DND-41 (cell line): ENCODE data around the gene TCF12.
A peak's percentile ranks its signal among the peaks of the same experiment; 100 is the strongest.

Source experiments
- ATAC-seq: fragments of 200-7000 bp; cut with Tn5 transposase; 3 replicates; pipeline ENCODE4 v1.9.1; 2021; ENCODE audit warnings: low read depth; ENCODE audit not compliant: insufficient read depth
- DNase-seq: peaks from one replicate; pipeline ENCODE4 v3.0.0-alpha.2; 2020
- H2AFZ ChIP-seq: 2 replicates; pipeline ENCODE4 v1.6.0; 2012; ENCODE audit warnings: low read depth, low read length
- H3K27ac ChIP-seq: 2 replicates; pipeline ENCODE4 v1.5.1; 2012; ENCODE audit warnings: low read length, inconsistent platforms
- H3K27me3 ChIP-seq: fragments of 200-600 bp; sonication (generic); 2 replicates; pipeline ENCODE4 v1.6.0; 2012; ENCODE audit warnings: low read length, mild to moderate bottlenecking, inconsistent platforms; ENCODE audit not compliant: insufficient read depth, poor library complexity
- H3K36me3 ChIP-seq: 2 replicates; pipeline ENCODE4 v1.5.1; 2012; ENCODE audit warnings: low read length, inconsistent platforms; ENCODE audit not compliant: insufficient read depth
- H3K4me1 ChIP-seq: 2 replicates; pipeline ENCODE4 v1.5.1; 2012; ENCODE audit warnings: mild to moderate bottlenecking, low read length; ENCODE audit not compliant: insufficient read depth
- H3K4me2 ChIP-seq: 2 replicates; pipeline ENCODE4 v1.6.0; 2012; ENCODE audit warnings: mild to moderate bottlenecking, moderate library complexity, low read length, inconsistent platforms; ENCODE audit not compliant: insufficient read depth
- H3K4me3 ChIP-seq, 2 experiments: fragments of 200-600 bp in 1 of 2; shearing (Covaris generic) in 1 of 2; 2 replicates each; pipeline ENCODE4 v1.5.1; 2012 to 2016; ENCODE audit warnings: inconsistent platforms in 2 of 2, low read length in 2 of 2, mild to moderate bottlenecking in 2 of 2, low read depth in 1 of 2, moderate library complexity in 1 of 2
- H3K79me2 ChIP-seq: 2 replicates; pipeline ENCODE4 v1.6.0; 2012; ENCODE audit warnings: low read length, inconsistent platforms; ENCODE audit not compliant: insufficient read depth
- H3K9ac ChIP-seq: 2 replicates; pipeline ENCODE4 v1.6.0; 2012; ENCODE audit warnings: low read depth, mild to moderate bottlenecking, inconsistent platforms, low read length, moderate library complexity
- H3K9me3 ChIP-seq: 2 replicates; pipeline ENCODE4 v1.5.1; 2012; ENCODE audit warnings: low read length, moderate library complexity, mild to moderate bottlenecking, inconsistent platforms; ENCODE audit not compliant: insufficient read depth, severe bottlenecking
- H4K20me1 ChIP-seq: 2 replicates; pipeline ENCODE4 v1.6.0; 2012; ENCODE audit warnings: low read length; ENCODE audit not compliant: insufficient read depth
- EZH2 ChIP-seq: IDR thresholded peaks from 3 replicates; pipeline ENCODE4 v1.6.1; 2012; ENCODE audit warnings: borderline replicate concordance, low read depth, mild to moderate bottlenecking, moderate library complexity, low read length, inconsistent platforms; ENCODE audit not compliant: severe bottlenecking
- TF ChIP-seq, protein P1 (sequence below): IDR thresholded peaks from 2 replicates; pipeline ENCODE4 v1.5.1; 2012; ENCODE audit warnings: borderline replicate concordance, low read length, moderate library complexity, mild to moderate bottlenecking; ENCODE audit not compliant: poor library complexity, severe bottlenecking; ENCODE audit errors: extremely low read depth

TCF12 gene

DNA sequence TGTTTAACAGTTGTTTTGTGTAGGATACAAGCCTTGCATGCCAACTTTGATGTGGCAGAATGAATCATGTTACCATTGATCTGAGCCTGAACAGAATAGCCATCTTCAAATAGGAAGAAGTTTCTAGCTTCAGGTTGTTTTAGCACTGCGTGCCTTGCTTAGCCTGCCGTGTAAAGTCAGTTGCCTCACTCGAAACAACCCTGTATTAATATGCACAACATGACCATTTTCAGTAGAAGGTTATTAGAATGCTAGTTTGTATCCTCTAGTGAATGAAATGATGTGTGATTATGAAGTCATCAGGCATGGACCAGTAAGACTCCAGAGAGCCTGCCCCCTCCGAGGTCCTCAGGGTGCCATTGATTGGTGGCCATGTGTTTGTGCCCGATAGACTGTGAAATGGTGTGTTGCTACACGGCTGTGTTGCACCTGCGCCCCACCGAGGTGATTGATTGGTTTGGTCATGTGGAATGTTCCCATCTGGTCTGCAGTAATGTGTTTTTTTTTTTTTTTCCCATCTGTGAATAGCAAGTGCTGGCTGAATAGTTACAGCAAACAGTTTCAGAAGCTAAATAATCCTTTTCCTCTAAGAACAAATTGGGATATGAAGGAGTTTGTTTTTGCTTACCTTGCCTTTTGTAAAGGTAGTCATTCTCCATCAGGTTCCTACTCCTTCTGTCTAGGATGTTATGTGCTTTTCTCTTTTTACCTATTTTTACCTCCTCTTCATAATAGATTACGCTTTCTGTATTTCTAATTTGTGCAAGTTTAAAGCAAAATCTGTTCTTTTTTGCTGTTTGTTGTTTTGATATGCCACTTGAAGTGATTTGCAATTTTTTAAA is 214.9 kb downstream of the TCF12 start:
- Histone ChIP-seq H3K27ac (no peak overlapping the region; the same call in 1 of the 2 replicates), H2AFZ (no peak overlapping the region), H4K20me1 (no peaks in the 10 kb centered on the region; the same call in 1 of the 2 replicates), H3K27me3 (no peaks in the 10 kb centered on the region), H3K4me2 (no peak overlapping the region), H3K4me3 (no peak overlapping the region), H3K36me3 (0 out of 2 replicates have a peak, but pooled peaks cover 3% of the 10 kb centered on the region), H3K79me2 (peaks cover 43% of the 10 kb centered on the region), H3K9ac (no peak overlapping the region), H3K4me1 (peaks cover 39% of the 10 kb centered on the region), H3K9me3 (no peaks in the 10 kb centered on the region)
- TF ChIP-seq, protein P1, sequence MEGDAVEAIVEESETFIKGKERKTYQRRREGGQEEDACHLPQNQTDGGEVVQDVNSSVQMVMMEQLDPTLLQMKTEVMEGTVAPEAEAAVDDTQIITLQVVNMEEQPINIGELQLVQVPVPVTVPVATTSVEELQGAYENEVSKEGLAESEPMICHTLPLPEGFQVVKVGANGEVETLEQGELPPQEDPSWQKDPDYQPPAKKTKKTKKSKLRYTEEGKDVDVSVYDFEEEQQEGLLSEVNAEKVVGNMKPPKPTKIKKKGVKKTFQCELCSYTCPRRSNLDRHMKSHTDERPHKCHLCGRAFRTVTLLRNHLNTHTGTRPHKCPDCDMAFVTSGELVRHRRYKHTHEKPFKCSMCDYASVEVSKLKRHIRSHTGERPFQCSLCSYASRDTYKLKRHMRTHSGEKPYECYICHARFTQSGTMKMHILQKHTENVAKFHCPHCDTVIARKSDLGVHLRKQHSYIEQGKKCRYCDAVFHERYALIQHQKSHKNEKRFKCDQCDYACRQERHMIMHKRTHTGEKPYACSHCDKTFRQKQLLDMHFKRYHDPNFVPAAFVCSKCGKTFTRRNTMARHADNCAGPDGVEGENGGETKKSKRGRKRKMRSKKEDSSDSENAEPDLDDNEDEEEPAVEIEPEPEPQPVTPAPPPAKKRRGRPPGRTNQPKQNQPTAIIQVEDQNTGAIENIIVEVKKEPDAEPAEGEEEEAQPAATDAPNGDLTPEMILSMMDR = no peak
- TF ChIP-seq EZH2 = no peak
- ATAC-seq (peak; percentile 72), DNase-seq (no peak)

DNA sequence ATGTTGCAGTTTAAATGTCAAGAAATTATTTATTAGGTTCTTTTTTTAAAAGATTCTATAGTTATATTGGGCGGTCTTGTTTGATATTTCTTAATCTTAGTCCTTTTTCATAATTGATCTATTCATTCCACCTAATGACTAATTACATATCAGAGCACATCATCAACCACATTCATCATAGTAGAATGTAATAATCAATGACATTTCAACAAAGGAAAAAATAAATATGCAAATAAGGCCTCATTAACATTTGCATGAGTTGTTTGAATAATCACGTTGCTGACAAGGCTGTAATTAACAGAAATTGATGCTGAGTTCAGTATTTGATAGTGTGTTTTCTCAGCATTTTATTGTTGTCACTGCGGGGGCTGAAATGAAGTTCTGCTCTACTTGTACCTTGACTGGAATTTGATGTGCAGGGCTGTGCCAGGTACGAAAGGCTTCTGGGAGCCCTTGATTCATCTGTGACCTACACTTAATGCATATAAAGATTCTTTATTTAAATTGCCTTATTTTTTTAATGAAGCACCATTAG is 215.7 kb downstream of the TCF12 start:
- TF ChIP-seq, protein P1 = no peak
- no peak for TF ChIP-seq EZH2
- Histone ChIP-seq H3K79me2 (peaks cover 46% of the 10 kb centered on the region), H3K27ac (peak overlapping the region; percentile 29; the same call in 1 of the 2 replicates), H3K9me3 (no peaks in the 10 kb centered on the region), H2AFZ (no peak overlapping the region), H3K36me3 (0 out of 2 replicates have a peak, but pooled peaks cover 3% of the 10 kb centered on the region), H3K4me2 (no peak overlapping the region), H3K4me1 (peaks cover 39% of the 10 kb centered on the region), H3K27me3 (no peaks in the 10 kb centered on the region), H3K9ac (no peak overlapping the region), H4K20me1 (no peaks in the 10 kb centered on the region; the same call in 1 of the 2 replicates), H3K4me3 (no peak overlapping the region)
- ATAC-seq (no peak), DNase-seq (no peak)

DNA sequence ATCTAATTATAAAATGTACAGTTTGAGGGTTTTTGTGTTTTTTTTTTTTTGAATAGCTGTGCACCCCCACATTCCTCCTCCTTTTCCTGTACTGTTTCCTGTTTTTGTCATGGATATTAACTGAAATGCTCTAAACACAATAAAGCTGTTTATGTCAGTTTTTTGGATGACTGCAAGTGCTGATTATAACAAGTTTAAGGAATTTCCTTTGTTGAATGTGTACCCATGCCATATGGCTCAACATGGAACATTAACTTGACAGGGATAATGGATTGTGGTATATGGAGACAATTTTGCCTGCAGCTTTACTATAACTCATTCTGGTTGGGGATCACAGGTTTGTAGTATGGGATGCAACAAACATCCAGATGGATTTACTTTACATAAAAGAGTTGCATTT is 216.4 kb downstream of the TCF12 start:
- 0 out of 2 replicates have a peak, but pooled peaks cover 3% of the 10 kb centered on the region for H3K36me3 ChIP-seq

More for the DNA sequence above, 216.4 kb downstream of the TCF12 start:
- ATAC-seq (no peak), DNase-seq (no peak)
- H3K9me3 ChIP-seq = no peaks in the 10 kb centered on the region
- H3K4me3 ChIP-seq = no peak overlapping the region
- no peak overlapping the region for H3K4me2 ChIP-seq
- no peak overlapping the region for H3K9ac ChIP-seq
- H3K27me3 ChIP-seq = no peaks in the 10 kb centered on the region
- H2AFZ ChIP-seq = no peak overlapping the region
- H3K27ac ChIP-seq = peak overlapping the region; percentile 51
- TF ChIP-seq, protein P1 = no peak
- peaks cover 39% of the 10 kb centered on the region for H3K4me1 ChIP-seq
- H4K20me1 ChIP-seq = no peaks in the 10 kb centered on the region; the same call in 1 of the 2 replicates
- peaks cover 47% of the 10 kb centered on the region for H3K79me2 ChIP-seq
